WTC11 (cell line): ENCODE measurements around the gene COX7B2. TPM values are rescaled to one million over a fixed set of nuclear protein-coding genes. Genes with fewer than 3 reads are reported as not detected.

Experiments used
- ATAC-seq: fragments of 200-7000 bp; cut with Tn5 transposase; 2 replicates; pipeline ENCODE4 v1.10.0; 2021; ENCODE audit warnings: mild to moderate bottlenecking, moderate library complexity
- CTCF ChIA-PET: fragments of 300-600 bp; sonication (Branson Sonifier 250); formaldehyde crosslinking; loops from one replicate; lab custom pipeline; 2021; ENCODE audit warnings: antibody characterized with exemption; lab: Charles Lee
- POLR2A ChIA-PET: fragments of 350-600 bp; sonication (Branson Sonifier 250); formaldehyde crosslinking; loops from one replicate; lab custom pipeline; 2021; ENCODE audit warnings: antibody characterized with exemption; lab: Charles Lee
- DNase-seq: peaks from one replicate; pipeline ENCODE4 v3.0.0; 2021; ENCODE audit warnings: low spot score
- H3K27ac Mint-ChIP-seq: 2 replicates; pipeline ENCODE4 v1.8.0; 2021; ENCODE audit warnings: mixed read lengths
- H3K27me3 Mint-ChIP-seq: 2 replicates; pipeline ENCODE4 v1.8.0; 2021; ENCODE audit warnings: low read depth, mild to moderate bottlenecking, moderate library complexity, mixed read lengths
- H3K36me3 Mint-ChIP-seq: 2 replicates; pipeline ENCODE4 v1.8.0; 2021; ENCODE audit warnings: mixed read lengths
- H3K4me1 Mint-ChIP-seq: 2 replicates; pipeline ENCODE4 v1.8.0; 2022; ENCODE audit warnings: mixed read lengths
- H3K4me3 Mint-ChIP-seq: 2 replicates; pipeline ENCODE4 v1.8.0; 2021; ENCODE audit warnings: mild to moderate bottlenecking, moderate library complexity, mixed read lengths
- H3K9me3 Mint-ChIP-seq: 2 replicates; pipeline ENCODE4 v1.8.0; 2021; ENCODE audit warnings: mixed read lengths
- ATF1 ChIP-seq: sonication (generic); formaldehyde crosslinking; IDR thresholded peaks from 2 replicates; pipeline ENCODE4 v1.8.1; 2023; ENCODE audit warnings: mild to moderate bottlenecking, moderate library complexity, missing genetic modification reagents
- CREM ChIP-seq: sonication (generic); formaldehyde crosslinking; IDR thresholded peaks from 2 replicates; pipeline ENCODE4 v1.8.1; 2022; ENCODE audit warnings: mild to moderate bottlenecking, missing genetic modification reagents, moderate library complexity
- CTCF ChIP-seq: fragments of 200-600 bp; IDR thresholded peaks from 2 replicates; pipeline ENCODE4 v1.8.0; 2022; ENCODE audit warnings: antibody characterized with exemption
- E2F4 ChIP-seq: sonication (generic); formaldehyde crosslinking; IDR thresholded peaks from 2 replicates; pipeline ENCODE4 v1.8.1; 2022; ENCODE audit warnings: low read depth, mild to moderate bottlenecking, moderate library complexity, missing genetic modification reagents, borderline replicate concordance
- EMX1 ChIP-seq: fragments of 250-450 bp; sonication (Bioruptor Pico); IDR thresholded peaks from 2 replicates; pipeline ENCODE4 v1.8.0; 2021; ENCODE audit warnings: mild to moderate bottlenecking
- ESRRA ChIP-seq: sonication (generic); formaldehyde crosslinking; IDR thresholded peaks from 2 replicates; pipeline ENCODE4 v1.8.1; 2022; ENCODE audit warnings: mild to moderate bottlenecking, missing genetic modification reagents, borderline replicate concordance
- FOXP4 ChIP-seq: sonication (generic); formaldehyde crosslinking; IDR thresholded peaks from 2 replicates; pipeline ENCODE4 v1.8.0; 2022; ENCODE audit warnings: mild to moderate bottlenecking, missing genetic modification reagents
- HMGA2 ChIP-seq: fragments of 250-450 bp; sonication (Bioruptor Pico); IDR thresholded peaks from 2 replicates; pipeline ENCODE4 v1.4.0; 2021; ENCODE audit warnings: mild to moderate bottlenecking, moderate library complexity
- NFATC4 ChIP-seq: fragments of 250-450 bp; sonication (Bioruptor Pico); IDR thresholded peaks from 2 replicates; pipeline ENCODE4 v1.9.0; 2021; ENCODE audit warnings: mild to moderate bottlenecking
- PRDM15 ChIP-seq: sonication (generic); formaldehyde crosslinking; IDR thresholded peaks from 2 replicates; pipeline ENCODE4 v1.8.0; 2022; ENCODE audit warnings: missing genetic modification reagents
- PRRX2 ChIP-seq: fragments of 250-450 bp; sonication (Bioruptor Pico); IDR thresholded peaks from 2 replicates; pipeline ENCODE4 v1.8.0; 2021; ENCODE audit warnings: mild to moderate bottlenecking
- SP1 ChIP-seq: sonication (generic); formaldehyde crosslinking; conservative IDR thresholded peaks from 2 replicates; pipeline ENCODE4 v1.8.1; 2022; ENCODE audit warnings: missing genetic modification reagents
- TEAD4 ChIP-seq: sonication (generic); formaldehyde crosslinking; IDR thresholded peaks from 2 replicates; pipeline ENCODE4 v1.8.0; 2022; ENCODE audit warnings: mild to moderate bottlenecking, missing genetic modification reagents
- USF1 ChIP-seq: sonication (generic); formaldehyde crosslinking; IDR thresholded peaks from 2 replicates; pipeline ENCODE4 v1.8.0; 2022; ENCODE audit warnings: mild to moderate bottlenecking, missing genetic modification reagents
- ZMAT4 ChIP-seq: fragments of 250-450 bp; sonication (Bioruptor Pico); IDR thresholded peaks from 2 replicates; pipeline ENCODE4 v1.9.0; 2021; ENCODE audit warnings: mild to moderate bottlenecking
- ZNF219 ChIP-seq: sonication (generic); formaldehyde crosslinking; IDR thresholded peaks from 2 replicates; pipeline ENCODE4 v1.8.0; 2023; ENCODE audit warnings: missing genetic modification reagents, mild to moderate bottlenecking, borderline replicate concordance
- ZNF396 ChIP-seq: fragments of 250-450 bp; sonication (Bioruptor Pico); IDR thresholded peaks from 2 replicates; pipeline ENCODE4 v1.8.0; 2021; ENCODE audit warnings: mild to moderate bottlenecking, moderate library complexity, borderline replicate concordance
- total RNA-seq: library from RNA; stranded (reverse); gene quantifications from 3 replicates; pipeline ENCODE4 v1.2.3, GENCODE V29; 2021

The COX7B2 gene
- total RNA-seq, 1 experiment from 2014 or later, result not detected

- ChIA-PET POLR2A (no interaction called here), CTCF (no interaction called here)
- no peak for ATAC-seq
Measured at GRCh38 chr4:46850026-46850425, 59.0 kb downstream of the COX7B2 start.

GRCh38 chr4:46844325-46844917, 64.6 kb downstream of the COX7B2 start:
- TF ChIP-seq CTCF, result peak; percentile 53
- no peak for TF ChIP-seq ESRRA (CRISPR knock-in tag)
- no peak for TF ChIP-seq ZNF219
- TF ChIP-seq TEAD4, result no peak
- POLR2A ChIA-PET, result no interaction called here
- ATAC-seq, result 0 out of 2 replicates have a peak, but pooled peaks have one; percentile 16
- no peak overlapping the region for H3K4me3 Mint-ChIP-seq
- H3K9me3 Mint-ChIP-seq, result no peaks in the 10 kb centered on the region
- no peaks in the 10 kb centered on the region for H3K36me3 Mint-ChIP-seq
- no peak overlapping the region for H3K27ac Mint-ChIP-seq
- H3K4me1 Mint-ChIP-seq, result peaks cover 3% of the 10 kb centered on the region; the same call in 1 of the 2 replicates
- H3K27me3 Mint-ChIP-seq, result no peaks in the 10 kb centered on the region
- peak; percentile 34 for DNase-seq
- CTCF ChIA-PET, result interaction anchor here (0.5 to 2.7 kb wide), 7 partner anchors 9 to 1947 kb away, joined by 3 to 10 read pairs (median 4); no protein-coding TSS in a partner anchor

More at GRCh38 chr4:46850026-46850425, 59.0 kb downstream of the COX7B2 start:
- no peaks in the 10 kb centered on the region for H3K9me3 Mint-ChIP-seq
- no peak overlapping the region for H3K27ac Mint-ChIP-seq
- no peaks in the 10 kb centered on the region for H3K36me3 Mint-ChIP-seq
- H3K4me3 Mint-ChIP-seq, result no peak overlapping the region
- DNase-seq, result no peak
- TF ChIP-seq CREM (CRISPR knock-in tag) (no peak), HMGA2 (CRISPR knock-in tag) (peak; percentile 100)
- H3K27me3 Mint-ChIP-seq, result no peaks in the 10 kb centered on the region
- H3K4me1 Mint-ChIP-seq, result no peaks in the 10 kb centered on the region

GRCh38 chr4:46839128-46839527, 69.9 kb downstream of the COX7B2 start:
- no peaks in the 10 kb centered on the region for H3K9me3 Mint-ChIP-seq
- no peaks in the 10 kb centered on the region for H3K36me3 Mint-ChIP-seq
- CTCF ChIA-PET, result interaction anchor here (0.7 to 1.1 kb wide), 2 partner anchors 191 to 510 kb away, joined by 3 to 6 read pairs; no protein-coding TSS in a partner anchor
- DNase-seq, result no peak
- peak; percentile 99 for ATAC-seq
- TF ChIP-seq PRRX2 (no peak), PRDM15 (CRISPR knock-in tag) (peak; percentile 72), FOXP4 (CRISPR knock-in tag) (peak; percentile 79; the same call in 1 of the 2 replicates)
- H3K4me1 Mint-ChIP-seq, result peaks cover 12% of the 10 kb centered on the region
- no peak overlapping the region for H3K4me3 Mint-ChIP-seq
- POLR2A ChIA-PET, result no interaction called here
- peak overlapping the region; percentile 46 for H3K27ac Mint-ChIP-seq
- no peaks in the 10 kb centered on the region for H3K27me3 Mint-ChIP-seq

- Mint-ChIP-seq H3K4me1 (peaks cover 12% of the 10 kb centered on the region), H3K9me3 (peaks cover under 1% of the 10 kb centered on the region; the same call in 1 of the 2 replicates), H3K27ac (no peak overlapping the region), H3K36me3 (no peaks in the 10 kb centered on the region), H3K27me3 (no peaks in the 10 kb centered on the region), H3K4me3 (no peak overlapping the region)
- POLR2A ChIA-PET, result no interaction called here
- ATAC-seq (no peak), DNase-seq (no peak)
- CTCF ChIA-PET, result no interaction called here
- TF ChIP-seq E2F4 (no peak), ATF1 (CRISPR knock-in tag) (no peak), NFATC4 (CRISPR knock-in tag) (no peak), SP1 (CRISPR knock-in tag) (no peak), ZMAT4 (CRISPR knock-in tag) (no peak), EMX1 (no peak), ZNF396 (CRISPR knock-in tag) (no peak), USF1 (no peak)
Measured at GRCh38 chr4:46837639-46838038, 71.4 kb downstream of the COX7B2 start.
